Measurements from ENCODE around the gene SLC8A1.

SLC8A1 gene

GRCh38 chr2:40325116-40325515, 126.8 kb downstream of the SLC8A1 start:
- TF ChIP-seq GATA1 (IDR thresholded peaks at IDR 0.05; ENCODE audit: low read depth, low read length): no peak
- TF ChIP-seq POLR2A (IDR thresholded peaks at IDR 0.05; ENCODE audit: low read length): no peak

GRCh38 chr2:40324656-40325055, 127.2 kb downstream of the SLC8A1 start:
- TF ChIP-seq GATA1 (IDR thresholded peaks at IDR 0.05; ENCODE audit: low read depth, low read length) (no peak), POLR2A (IDR thresholded peaks at IDR 0.05; ENCODE audit: low read length) (no peak)
- no peak for DNase-seq

More at GRCh38 chr2:40325116-40325515, 126.8 kb downstream of the SLC8A1 start:
- DNase-seq: no peak

- TF ChIP-seq POLR2A (IDR thresholded peaks at IDR 0.05; ENCODE audit: low read length): no peak
- no peak for TF ChIP-seq GATA1 (IDR thresholded peaks at IDR 0.05; ENCODE audit: low read depth, low read length)
- DNase-seq: no peak
These were observed 130.1 kb downstream of the SLC8A1 start for GRCh38 chr2:40321822-40322221.

DNA sequence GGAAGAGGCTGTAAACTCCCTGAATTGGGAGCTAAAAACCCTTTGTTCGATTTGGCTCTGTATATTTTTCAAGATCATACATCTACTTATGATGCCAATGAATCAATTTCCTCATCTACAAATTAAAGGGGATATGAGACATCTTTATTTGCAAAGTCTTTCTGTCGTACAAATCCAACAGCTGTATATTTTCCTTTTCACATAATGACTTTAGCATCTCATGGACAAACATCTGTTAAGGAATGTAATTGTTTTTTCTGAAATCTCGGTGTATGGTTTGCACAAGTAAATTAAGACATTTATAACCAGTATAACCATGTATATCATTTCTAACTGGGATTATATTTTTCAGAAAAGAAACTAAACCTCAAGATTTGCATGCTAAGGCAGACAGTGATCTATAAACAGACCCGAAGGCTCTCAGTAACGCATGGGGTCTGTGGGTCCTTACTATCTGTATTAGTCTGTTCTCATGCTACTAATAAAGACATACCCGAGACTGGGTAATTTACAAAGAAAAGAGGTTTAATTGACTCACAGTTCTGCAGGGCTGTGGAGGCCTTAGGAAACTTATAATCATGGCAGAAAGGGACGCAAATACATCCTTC, 130.8 kb downstream of the SLC8A1 start:
- TF ChIP-seq GATA1 (IDR thresholded peaks at IDR 0.05; ENCODE audit: low read depth, low read length) (no peak), POLR2A (IDR thresholded peaks at IDR 0.05; ENCODE audit: low read length) (no peak)
- no peak for DNase-seq

GRCh38 chr2:40318921-40319320, 133.0 kb downstream of the SLC8A1 start:
- DNase-seq: no peak
- no peak for TF ChIP-seq POLR2A (IDR thresholded peaks at IDR 0.05; ENCODE audit: low read length)
- TF ChIP-seq GATA1 (IDR thresholded peaks at IDR 0.05; ENCODE audit: low read depth, low read length): no peak

- no peak for DNase-seq
- TF ChIP-seq POLR2A (IDR thresholded peaks at IDR 0.05; ENCODE audit: low read length): no peak
- TF ChIP-seq GATA1 (IDR thresholded peaks at IDR 0.05; ENCODE audit: low read depth, low read length): no peak
These were observed 134.1 kb downstream of the SLC8A1 start for GRCh38 chr2:40317761-40318160.

DNA sequence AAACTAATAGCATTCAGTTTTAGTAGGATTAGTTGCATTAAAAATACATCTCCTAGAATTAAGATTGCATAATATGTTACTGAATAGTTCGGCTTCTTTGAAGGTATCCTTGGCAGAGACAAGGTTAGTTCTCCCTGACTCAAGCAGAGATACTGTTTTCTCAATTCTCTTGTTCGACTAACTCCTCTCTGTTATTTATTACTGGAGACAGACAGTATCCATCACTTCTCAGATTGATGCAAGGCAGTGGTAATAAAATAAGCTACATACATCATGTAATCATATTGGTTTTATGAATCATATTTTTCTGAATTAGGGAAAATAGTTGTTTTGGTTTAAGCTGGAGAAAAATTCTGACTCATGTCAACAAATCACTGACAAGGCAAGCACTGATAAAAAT, 134.8 kb downstream of the SLC8A1 start:
- no peak for DNase-seq
- TF ChIP-seq GATA1 (IDR thresholded peaks at IDR 0.05; ENCODE audit: low read depth, low read length) (no peak), POLR2A (IDR thresholded peaks at IDR 0.05; ENCODE audit: low read length) (no peak)

GRCh38 chr2:40316620-40317019, 135.3 kb downstream of the SLC8A1 start:
- DNase-seq: no peak
- TF ChIP-seq POLR2A (IDR thresholded peaks at IDR 0.05; ENCODE audit: low read length): no peak
- TF ChIP-seq GATA1 (IDR thresholded peaks at IDR 0.05; ENCODE audit: low read depth, low read length): no peak

GRCh38 chr2:40315683-40316082, 136.2 kb downstream of the SLC8A1 start:
- no peak for DNase-seq
- TF ChIP-seq GATA1 (IDR thresholded peaks at IDR 0.05; ENCODE audit: low read depth, low read length) (no peak), POLR2A (IDR thresholded peaks at IDR 0.05; ENCODE audit: low read length) (no peak)

- no peak for DNase-seq
- TF ChIP-seq GATA1 (IDR thresholded peaks at IDR 0.05; ENCODE audit: low read depth, low read length) (no peak), POLR2A (IDR thresholded peaks at IDR 0.05; ENCODE audit: low read length) (no peak)
These were observed 140.9 kb downstream of the SLC8A1 start for GRCh38 chr2:40311026-40311425.

DNA sequence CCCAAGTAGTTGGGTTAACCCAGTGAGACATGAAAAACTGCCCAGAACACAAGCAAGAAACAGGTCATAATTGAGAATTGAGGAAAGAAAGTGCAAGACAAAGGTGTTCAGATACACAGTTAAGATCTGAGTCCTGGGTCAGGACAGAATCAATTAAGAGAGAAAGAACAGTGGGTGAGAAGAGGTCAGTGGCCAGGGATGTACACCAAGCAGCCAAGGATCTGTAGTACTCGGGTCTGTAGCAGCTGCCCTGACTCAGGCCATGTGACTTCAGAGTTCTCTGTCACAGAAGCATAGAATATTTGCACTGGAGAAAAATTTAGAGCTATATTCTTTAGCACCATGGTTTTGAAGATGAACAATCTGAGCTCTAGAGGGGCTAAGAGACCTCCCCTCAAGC, 141.6 kb downstream of the SLC8A1 start:
- TF ChIP-seq GATA1 (IDR thresholded peaks at IDR 0.05; ENCODE audit: low read depth, low read length) (no peak), POLR2A (IDR thresholded peaks at IDR 0.05; ENCODE audit: low read length) (no peak)
- DNase-seq: no peak

- no peak for TF ChIP-seq GATA1 (IDR thresholded peaks at IDR 0.05; ENCODE audit: low read depth, low read length)
- TF ChIP-seq POLR2A (IDR thresholded peaks at IDR 0.05; ENCODE audit: low read length): no peak
- no peak for DNase-seq
These were observed 147.6 kb downstream of the SLC8A1 start for GRCh38 chr2:40304340-40304739.

GRCh38 chr2:40303746-40304145, 148.1 kb downstream of the SLC8A1 start:
- DNase-seq: no peak
- TF ChIP-seq GATA1 (IDR thresholded peaks at IDR 0.05; ENCODE audit: low read depth, low read length): no peak
- no peak for TF ChIP-seq POLR2A (IDR thresholded peaks at IDR 0.05; ENCODE audit: low read length)

DNA sequence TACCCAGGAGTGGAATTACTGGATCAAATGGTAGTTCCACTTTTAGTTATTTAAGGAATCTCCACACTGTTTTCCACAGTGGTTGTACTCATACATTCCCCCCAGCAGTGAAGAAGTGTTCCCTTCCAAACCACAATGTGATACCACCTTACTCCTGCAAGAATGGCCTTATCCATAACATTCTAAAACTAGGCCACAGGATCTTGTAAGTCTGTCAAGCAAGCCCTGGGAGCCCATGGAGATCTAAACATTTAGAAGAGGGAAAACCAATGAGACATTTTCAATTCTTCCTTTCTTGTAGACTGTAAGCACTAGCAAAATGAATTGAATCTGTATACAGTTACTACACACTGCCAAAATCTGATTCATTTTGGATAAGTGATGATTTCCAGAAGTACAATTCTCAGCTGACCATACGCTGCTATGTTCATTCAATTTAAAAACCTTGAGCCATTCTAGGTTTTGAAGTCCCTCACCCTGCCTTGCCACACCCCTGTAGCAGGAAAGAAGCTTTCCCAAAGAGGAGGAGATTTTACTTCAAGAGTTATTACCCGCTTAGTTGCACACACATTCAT, 149.1 kb downstream of the SLC8A1 start:
- TF ChIP-seq POLR2A (IDR thresholded peaks at IDR 0.05; ENCODE audit: low read length) (no peak), GATA1 (IDR thresholded peaks at IDR 0.05; ENCODE audit: low read depth, low read length) (no peak)
- DNase-seq: no peak

DNA sequence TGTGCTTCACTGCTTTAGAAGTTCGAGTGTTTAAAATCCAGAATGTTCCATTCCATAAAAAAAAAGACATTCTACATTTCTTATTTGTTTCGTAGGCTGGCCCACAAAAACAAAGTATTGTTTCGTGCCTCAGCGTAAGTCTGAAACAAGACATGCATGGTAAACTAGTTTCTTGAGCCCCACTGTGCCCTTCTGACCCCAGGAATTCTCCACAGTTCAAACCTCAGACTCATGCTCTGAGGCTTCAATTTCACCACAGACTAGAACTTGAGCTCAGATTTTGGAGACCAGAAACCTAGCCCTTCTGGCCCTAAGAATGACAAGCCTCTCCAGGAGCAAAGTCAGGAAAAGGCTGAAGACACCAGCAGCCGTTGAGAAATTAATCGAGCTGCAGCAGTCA, 151.5 kb downstream of the SLC8A1 start:
- TF ChIP-seq POLR2A (IDR thresholded peaks at IDR 0.05; ENCODE audit: low read length) (no peak), GATA1 (IDR thresholded peaks at IDR 0.05; ENCODE audit: low read depth, low read length) (no peak)
- no peak for DNase-seq

All from erythroblast (primary cell).